ENCODE measurements around the gene LANCL2.

DNA sequence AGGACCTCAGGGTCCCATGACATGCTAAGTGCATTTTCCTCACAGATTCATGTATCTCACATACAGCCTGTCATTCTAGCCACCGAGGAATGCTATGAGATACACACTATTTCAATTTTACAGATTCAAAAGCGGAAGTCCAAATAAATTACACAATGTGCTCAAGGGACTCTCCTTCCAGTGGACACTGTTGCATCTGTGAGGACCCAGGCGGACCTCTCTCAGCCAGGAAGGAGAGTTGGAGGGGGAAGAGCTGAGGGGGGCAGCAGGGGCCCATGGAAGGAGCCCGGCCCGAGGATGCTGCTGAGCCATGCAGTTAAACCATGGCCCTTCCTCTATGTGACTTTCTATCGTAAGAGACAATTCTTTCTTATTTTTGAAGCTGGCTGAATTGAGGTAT, 113.6 kb downstream of the LANCL2 start:
- TF ChIP-seq, protein P1, sequence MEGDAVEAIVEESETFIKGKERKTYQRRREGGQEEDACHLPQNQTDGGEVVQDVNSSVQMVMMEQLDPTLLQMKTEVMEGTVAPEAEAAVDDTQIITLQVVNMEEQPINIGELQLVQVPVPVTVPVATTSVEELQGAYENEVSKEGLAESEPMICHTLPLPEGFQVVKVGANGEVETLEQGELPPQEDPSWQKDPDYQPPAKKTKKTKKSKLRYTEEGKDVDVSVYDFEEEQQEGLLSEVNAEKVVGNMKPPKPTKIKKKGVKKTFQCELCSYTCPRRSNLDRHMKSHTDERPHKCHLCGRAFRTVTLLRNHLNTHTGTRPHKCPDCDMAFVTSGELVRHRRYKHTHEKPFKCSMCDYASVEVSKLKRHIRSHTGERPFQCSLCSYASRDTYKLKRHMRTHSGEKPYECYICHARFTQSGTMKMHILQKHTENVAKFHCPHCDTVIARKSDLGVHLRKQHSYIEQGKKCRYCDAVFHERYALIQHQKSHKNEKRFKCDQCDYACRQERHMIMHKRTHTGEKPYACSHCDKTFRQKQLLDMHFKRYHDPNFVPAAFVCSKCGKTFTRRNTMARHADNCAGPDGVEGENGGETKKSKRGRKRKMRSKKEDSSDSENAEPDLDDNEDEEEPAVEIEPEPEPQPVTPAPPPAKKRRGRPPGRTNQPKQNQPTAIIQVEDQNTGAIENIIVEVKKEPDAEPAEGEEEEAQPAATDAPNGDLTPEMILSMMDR (IDR thresholded peaks at IDR 0.05) = no peak
- TF ChIP-seq ZFX (IDR thresholded peaks at IDR 0.05; ENCODE audit: borderline replicate concordance) = no peak

All from 22Rv1 (cell line).